GM18526 (cell line): Measurements from ENCODE around the gene SLC27A3.

Experiments
- POLR2A ChIP-seq: IDR thresholded peaks from 3 replicates; pipeline ENCODE4 v1.6.1; 2011; ENCODE audit not compliant: insufficient read length; ENCODE audit errors: extremely low read depth

SLC27A3 gene

DNA sequence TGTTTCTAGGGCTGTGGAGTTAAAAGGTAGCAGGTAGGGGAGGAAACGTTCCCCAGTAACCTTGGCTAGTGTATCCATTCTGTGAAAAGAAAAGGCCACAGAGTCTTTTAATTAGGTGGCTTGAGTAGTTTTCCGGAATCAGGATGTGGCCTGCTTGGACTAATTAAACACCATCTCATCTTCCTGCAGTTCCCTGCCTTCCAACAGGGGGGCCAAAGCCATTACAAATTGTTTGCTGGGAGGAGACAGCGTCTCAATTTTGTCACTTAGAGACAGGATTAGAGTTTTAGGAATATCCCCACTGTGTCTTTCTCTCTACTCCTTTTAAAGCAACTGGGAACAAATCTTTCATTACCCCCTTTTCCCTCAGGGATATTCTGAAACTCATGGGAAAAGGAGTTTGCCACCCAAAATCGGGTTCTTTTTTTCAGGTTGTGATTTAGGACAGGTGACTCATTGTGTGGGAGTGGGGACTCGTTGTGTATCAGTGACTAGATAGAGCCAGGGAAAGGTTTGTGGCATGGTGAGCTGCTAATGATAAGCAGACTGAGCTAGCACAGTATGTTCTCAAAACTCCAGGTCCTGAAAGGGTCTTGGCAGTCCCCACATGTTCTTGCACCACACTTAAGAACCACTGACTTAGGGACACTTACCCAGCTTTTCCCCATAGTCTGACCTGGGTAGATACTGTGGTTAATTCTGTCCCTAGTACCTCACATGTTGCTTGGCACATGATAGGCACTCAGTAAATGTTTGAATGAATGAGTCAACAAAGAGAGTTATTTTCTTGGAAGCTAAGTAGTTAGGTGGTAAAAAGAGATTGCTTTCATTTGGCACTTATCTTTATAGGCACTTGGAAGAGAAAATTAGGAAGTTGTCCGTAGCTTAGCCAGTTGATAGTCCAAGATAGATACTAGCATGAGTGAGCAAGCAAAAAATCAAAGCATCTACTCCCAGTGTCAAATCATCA is 24.9 kb upstream of the SLC27A3 start:
- no peak for TF ChIP-seq POLR2A

- TF ChIP-seq POLR2A, result no peak
Observed at GRCh38 chr1:153752072-153752471, 23.1 kb upstream of the SLC27A3 start.

GRCh38 chr1:153752571-153753195 is 22.5 kb upstream of the SLC27A3 start:
- no peak for TF ChIP-seq POLR2A

DNA sequence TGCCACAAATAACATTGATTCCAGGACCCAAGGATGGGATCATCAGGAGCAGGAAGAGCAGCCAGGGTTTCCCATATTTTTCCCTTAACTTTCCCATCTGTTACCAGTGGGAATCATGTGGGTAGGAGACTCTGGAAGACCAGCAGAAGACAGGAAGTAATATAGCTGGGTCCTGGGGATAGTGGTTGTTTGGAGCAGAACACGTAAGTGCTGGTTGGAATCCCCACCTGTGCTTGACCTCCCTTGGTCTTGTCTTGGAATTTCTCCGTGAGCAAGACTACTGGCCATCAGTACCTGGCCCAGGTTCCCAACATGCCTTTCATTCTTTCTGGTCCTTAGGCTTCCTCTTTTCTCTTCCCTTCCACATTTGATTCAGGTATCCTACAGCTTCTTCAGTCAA is 20.9 kb upstream of the SLC27A3 start:
- TF ChIP-seq POLR2A, result no peak

DNA sequence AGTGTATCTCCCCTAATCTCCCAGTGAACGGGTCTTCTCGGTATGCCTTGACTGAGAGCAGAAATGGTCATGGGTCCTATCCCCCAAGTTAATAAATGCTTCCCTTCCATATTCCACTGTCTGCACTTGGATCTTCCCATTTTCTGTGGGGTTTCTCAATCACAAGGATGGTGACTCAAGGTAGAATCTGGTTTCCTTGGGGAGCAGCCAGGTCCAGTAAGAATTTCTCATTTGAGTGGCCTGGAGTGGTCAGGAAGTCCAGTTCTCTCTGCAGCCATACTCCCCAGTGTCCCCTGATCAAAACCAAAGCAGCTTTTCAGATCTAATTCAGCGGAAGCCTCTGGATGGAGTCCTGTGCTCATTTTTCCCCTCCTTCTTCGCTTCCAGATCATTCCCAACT is 14.8 kb upstream of the SLC27A3 start:
- TF ChIP-seq POLR2A, result no peak

DNA sequence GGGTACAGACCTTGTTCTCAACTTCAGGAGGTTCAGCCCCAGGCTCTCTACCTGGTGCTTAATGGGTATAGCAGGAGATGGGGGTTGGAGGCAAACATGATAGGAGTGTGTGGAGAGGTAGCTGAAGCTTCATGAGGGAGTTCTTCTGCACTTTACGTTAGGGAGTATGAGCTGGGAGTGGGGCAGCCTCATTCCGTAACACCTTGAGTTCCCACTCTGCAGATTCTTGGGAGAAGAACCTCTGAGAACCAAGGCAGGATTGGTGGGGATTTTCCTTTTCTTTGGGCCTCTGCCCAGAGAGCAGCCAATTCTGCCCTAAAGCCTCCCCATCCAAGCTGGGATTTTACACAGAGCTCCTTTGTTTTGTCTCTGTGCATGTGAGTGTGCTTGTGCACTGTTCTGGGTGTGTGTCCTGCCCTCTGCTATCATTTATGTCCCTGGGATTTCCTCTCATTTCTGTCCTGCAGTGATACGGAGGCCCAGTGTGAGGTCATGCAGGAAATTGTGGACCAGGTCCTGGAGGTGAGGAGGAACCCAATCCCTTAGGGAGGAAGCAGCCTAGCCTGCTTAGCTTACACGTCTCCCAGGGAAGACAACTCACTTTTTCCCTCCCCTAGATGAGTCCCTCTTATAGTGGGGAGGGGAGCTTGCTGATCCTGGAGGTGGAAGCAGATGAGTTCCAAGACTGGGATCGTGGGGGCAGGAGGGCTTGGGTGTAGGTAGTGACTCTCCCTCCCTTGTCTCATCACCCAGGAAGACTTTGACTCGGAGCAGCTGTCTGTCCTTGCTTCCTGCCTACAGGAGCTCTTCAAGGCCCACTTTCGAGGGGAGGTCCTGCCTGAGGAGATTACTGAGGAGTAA is 11.6 kb upstream of the SLC27A3 start:
- TF ChIP-seq POLR2A, result no peak

DNA sequence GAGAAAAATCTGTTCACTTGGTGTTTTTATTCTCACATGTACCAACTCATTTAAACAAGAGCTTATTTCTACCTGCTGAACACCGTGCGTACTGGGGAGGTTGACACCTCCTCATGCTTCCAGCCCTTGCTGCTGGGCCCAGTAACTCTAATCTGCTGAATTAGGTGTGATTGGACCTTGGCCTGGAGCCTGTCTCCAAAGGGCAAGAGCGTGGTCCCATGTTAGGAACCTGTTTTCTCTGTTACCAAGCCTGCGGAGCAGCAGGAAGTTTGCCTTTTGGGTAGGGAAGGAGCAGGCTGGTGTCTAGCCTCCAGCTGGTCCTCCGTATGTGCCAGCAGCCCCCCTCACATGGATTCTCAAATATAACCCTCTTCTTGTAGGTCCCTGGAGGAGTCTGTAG is 10.9 kb upstream of the SLC27A3 start:
- TF ChIP-seq POLR2A, result no peak

GRCh38 chr1:153767519-153767918 is 7.7 kb upstream of the SLC27A3 start:
- no peak for TF ChIP-seq POLR2A

DNA sequence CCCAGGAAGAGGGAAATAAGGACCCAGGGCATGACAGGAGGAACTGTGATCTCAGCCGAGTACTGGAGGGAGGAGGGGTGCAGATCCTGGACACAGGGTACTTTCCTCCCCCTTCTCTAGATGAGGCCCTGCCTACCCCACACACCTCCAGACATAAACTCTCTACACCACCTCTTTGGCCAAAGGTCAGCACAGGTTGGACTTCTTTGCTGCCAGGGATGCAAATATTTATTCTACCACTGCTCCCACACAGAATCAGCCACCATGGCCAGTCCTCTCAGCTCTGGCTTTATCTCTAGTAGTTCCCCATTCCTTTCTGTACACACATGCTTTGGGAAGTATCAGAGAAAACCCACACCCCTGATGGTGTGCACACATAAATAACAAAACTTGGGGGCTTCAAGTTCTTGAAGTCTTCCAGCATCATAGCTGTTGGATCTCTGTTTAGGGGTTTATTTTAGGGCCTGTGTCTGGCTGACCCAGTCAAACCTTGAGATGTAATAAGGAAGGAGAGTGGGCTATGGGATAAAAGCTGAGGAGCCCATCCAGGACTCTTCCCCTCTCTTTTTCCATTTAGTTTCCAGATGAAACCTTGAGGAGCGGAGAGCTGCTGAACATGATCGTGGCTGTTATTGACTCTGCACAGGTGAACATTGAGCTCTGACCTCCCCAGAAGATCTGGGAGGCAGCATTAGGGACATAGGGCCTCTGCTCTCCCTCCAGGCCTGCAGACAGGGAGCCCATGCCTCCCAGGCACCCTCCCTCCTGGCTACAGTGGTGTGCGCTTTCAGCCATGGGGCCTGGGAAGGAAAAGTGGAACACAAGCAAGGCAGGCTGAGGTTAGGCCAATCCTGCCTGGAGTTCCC is 6.7 kb upstream of the SLC27A3 start:
- no peak for TF ChIP-seq POLR2A

DNA sequence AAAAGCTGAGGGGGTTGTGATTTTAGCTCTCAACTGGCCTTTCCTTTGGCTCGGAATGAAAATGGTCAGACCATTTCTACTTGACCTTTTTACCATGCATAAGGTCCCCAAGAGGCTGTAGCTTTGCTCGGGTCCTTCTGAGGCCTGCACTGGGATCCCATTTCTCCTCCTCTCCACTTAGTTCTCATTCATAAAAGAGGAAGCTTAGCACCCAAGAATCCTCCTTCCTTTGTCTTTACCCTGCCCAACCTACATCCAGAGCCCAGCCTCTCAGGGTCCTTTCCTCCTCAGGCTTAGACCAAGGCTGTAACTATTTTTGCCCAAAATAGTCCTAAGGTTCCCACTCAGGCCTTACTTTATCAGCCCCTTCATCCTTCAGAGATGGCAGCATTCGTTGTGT is 6.0 kb upstream of the SLC27A3 start:
- no peak for TF ChIP-seq POLR2A

- TF ChIP-seq POLR2A, result no peak
Observed at GRCh38 chr1:153770797-153771196, 4.4 kb upstream of the SLC27A3 start.

GRCh38 chr1:153771261-153771660 is 3.9 kb upstream of the SLC27A3 start:
- no peak for TF ChIP-seq POLR2A

GRCh38 chr1:153771841-153772593 is 3.2 kb upstream of the SLC27A3 start:
- no peak for TF ChIP-seq POLR2A
